Loucy (cell line): Measurements from ENCODE around the gene PNMT.

Experiments used
- H2AFZ ChIP-seq: fragments of 200-600 bp; sonication (generic); 2 replicates; pipeline ENCODE4 v1.6.0; 2016; ENCODE audit warnings: antibody characterized with exemption, mild to moderate bottlenecking, low read length, moderate library complexity
- H3F3A ChIP-seq: fragments of 200-600 bp; 2 replicates; pipeline ENCODE4 v1.6.0; 2016; ENCODE audit warnings: antibody characterized with exemption, low read depth, mild to moderate bottlenecking
- H3K27me3 ChIP-seq: fragments of 200-600 bp; sonication (generic); 2 replicates; pipeline ENCODE4 v1.6.1; 2014; ENCODE audit warnings: low read length, mild to moderate bottlenecking; ENCODE audit not compliant: insufficient read depth, poor library complexity, severe bottlenecking
- H3K36me3 ChIP-seq: fragments of 200-600 bp; sonication (generic); 2 replicates; pipeline ENCODE4 v1.6.1; 2016; ENCODE audit warnings: low read length; ENCODE audit not compliant: insufficient read depth
- H3K4me1 ChIP-seq: fragments of 200-600 bp; sonication (generic); 2 replicates; pipeline ENCODE4 v1.5.1; 2014; ENCODE audit warnings: low read length, mild to moderate bottlenecking; ENCODE audit not compliant: insufficient read depth, poor library complexity, severe bottlenecking
- H3K4me2 ChIP-seq: fragments of 200-600 bp; sonication (generic); 2 replicates; pipeline ENCODE4 v1.6.0; 2014; ENCODE audit warnings: antibody characterized with exemption, low read length, low read depth, mild to moderate bottlenecking; ENCODE audit not compliant: poor library complexity, severe bottlenecking
- H3K4me3 ChIP-seq: fragments of 200-600 bp; sonication (generic); 2 replicates; pipeline ENCODE4 v1.5.1; 2014; ENCODE audit warnings: low read length, mild to moderate bottlenecking, mixed read lengths; ENCODE audit not compliant: poor library complexity, severe bottlenecking
- H3K79me2 ChIP-seq: fragments of 200-600 bp; sonication (generic); 2 replicates; pipeline ENCODE4 v1.6.1; 2014; ENCODE audit warnings: low read length; ENCODE audit not compliant: insufficient read depth
- H3K9ac ChIP-seq: fragments of 200-600 bp; sonication (generic); 2 replicates; pipeline ENCODE4 v1.6.0; 2014; ENCODE audit warnings: mild to moderate bottlenecking, low read depth, low read length, moderate library complexity; ENCODE audit not compliant: poor library complexity, severe bottlenecking
- H3K9me2 ChIP-seq: fragments of 200-600 bp; sonication (generic); replicated peaks from 2 replicates; pipeline ENCODE4 v1.6.1; 2016; ENCODE audit warnings: low read depth, low read length, mixed read lengths
- H3K9me3 ChIP-seq: fragments of 200-600 bp; sonication (generic); 2 replicates; pipeline ENCODE4 v1.6.1; 2014; ENCODE audit warnings: mild to moderate bottlenecking, antibody characterized with exemption, low read length, low read depth; ENCODE audit not compliant: insufficient read depth
- H4K20me1 ChIP-seq: fragments of 200-600 bp; sonication (generic); 2 replicates; pipeline ENCODE4 v1.6.0; 2014; ENCODE audit warnings: antibody characterized with exemption, low read length, mild to moderate bottlenecking; ENCODE audit not compliant: insufficient read depth, poor library complexity, severe bottlenecking
- CTCF ChIP-seq: fragments of 200-600 bp; sonication (generic); conservative IDR thresholded peaks from 2 replicates; pipeline ENCODE4 v1.5.1; 2014; ENCODE audit warnings: mild to moderate bottlenecking, antibody characterized with exemption, low read length
- EZH2phosphoT487 ChIP-seq: fragments of 200-600 bp; IDR thresholded peaks from 2 replicates; pipeline ENCODE4 v1.6.1; 2018; ENCODE audit warnings: antibody characterized with exemption, mild to moderate bottlenecking, moderate library complexity, borderline replicate concordance

The PNMT gene

GRCh38 chr17:39621523-39622379, 46.5 kb upstream of the PNMT start:
- H3K36me3 ChIP-seq, result no peaks in the 10 kb centered on the region
- no peaks in the 10 kb centered on the region for H3K9me3 ChIP-seq
- no peaks in the 10 kb centered on the region for H3K27me3 ChIP-seq
- TF ChIP-seq CTCF (peak; percentile 100), EZH2phosphoT487 (no peak)
- H3K4me2 ChIP-seq, result peak overlapping the region; percentile 70
- no peaks in the 10 kb centered on the region for H4K20me1 ChIP-seq
- no peaks in the 10 kb centered on the region for H3K9me2 ChIP-seq
- no peaks in the 10 kb centered on the region for H3F3A ChIP-seq
- peak overlapping the region; percentile 46 for H3K4me3 ChIP-seq
- no peaks in the 10 kb centered on the region for H3K79me2 ChIP-seq
- H3K9ac ChIP-seq, result peak overlapping the region; percentile 36
- H3K4me1 ChIP-seq, result peaks cover 25% of the 10 kb centered on the region
- H2AFZ ChIP-seq, result peak overlapping the region; percentile 86

- no peak for TF ChIP-seq EZH2phosphoT487
- TF ChIP-seq CTCF, result no peak
- Histone ChIP-seq H3K4me1 (peaks cover 20% of the 10 kb centered on the region), H3F3A (no peaks in the 10 kb centered on the region), H3K27me3 (no peaks in the 10 kb centered on the region), H3K4me2 (peak overlapping the region; percentile 70), H3K79me2 (no peaks in the 10 kb centered on the region), H3K4me3 (peak overlapping the region; percentile 46), H3K9me2 (no peaks in the 10 kb centered on the region), H4K20me1 (no peaks in the 10 kb centered on the region), H2AFZ (peak overlapping the region; percentile 86), H3K9me3 (no peaks in the 10 kb centered on the region), H3K36me3 (no peaks in the 10 kb centered on the region), H3K9ac (peak overlapping the region; percentile 36)
Measured at GRCh38 chr17:39622380-39623006, 45.8 kb upstream of the PNMT start.

- H2AFZ ChIP-seq, result 0 out of 2 replicates have a peak overlapping the region, but pooled peaks have one; percentile 63
- H3K4me3 ChIP-seq, result no peak overlapping the region
- H3K9me3 ChIP-seq, result no peaks in the 10 kb centered on the region
- no peaks in the 10 kb centered on the region for H3K27me3 ChIP-seq
- peak; percentile 89 for TF ChIP-seq CTCF
- no peak for TF ChIP-seq EZH2phosphoT487
- H3F3A ChIP-seq, result no peaks in the 10 kb centered on the region
- no peaks in the 10 kb centered on the region for H3K36me3 ChIP-seq
- H3K4me1 ChIP-seq, result peaks cover 16% of the 10 kb centered on the region
- peak overlapping the region; percentile 38 for H3K4me2 ChIP-seq
- no peaks in the 10 kb centered on the region for H3K9me2 ChIP-seq
- no peaks in the 10 kb centered on the region for H4K20me1 ChIP-seq
- H3K9ac ChIP-seq, result no peak overlapping the region
- H3K79me2 ChIP-seq, result no peaks in the 10 kb centered on the region
Measured at GRCh38 chr17:39623356-39623950, 44.8 kb upstream of the PNMT start.
